Prostate gland (tissue), 2 donors: Measurements from ENCODE around the gene WDR93.

Source experiments
- CTCF ChIP-seq, 4 experiments: fragments of 200-600 bp in 2 of 4; fragments of 450-650 bp in 2 of 4; sonication (generic) in 2 of 4; IDR thresholded peaks; 1 replicate in 3 of 4; 2 replicates in 1 of 4; pipeline ENCODE4 v1.5.1; 2016 to 2019; ENCODE audit warnings: antibody characterized with exemption in 4 of 4, mild to moderate bottlenecking in 2 of 4, moderate library complexity in 2 of 4
- POLR2A ChIP-seq: fragments of 450-650 bp; IDR thresholded peaks from one replicate; pipeline ENCODE4 v1.6.1; 2016; ENCODE audit warnings: antibody characterized with exemption, mild to moderate bottlenecking
- POLR2AphosphoS5 ChIP-seq: sonication (generic); formaldehyde crosslinking; IDR thresholded peaks from one replicate; pipeline ENCODE4 v1.6.1; 2017; ENCODE audit warnings: antibody characterized with exemption

GRCh38 chr15:89654301-89654761 lies 36.3 kb upstream of the WDR93 start:
- TF ChIP-seq CTCF (IDR thresholded peaks at IDR 0.05) (no peak), POLR2AphosphoS5 (no peak), POLR2A (no peak)
